SKM-1 treated with dmso at 0.1 percent for 144 hours (cell line): Measurements from ENCODE around the gene CBR3.
"Not testable (repeated sequence)": the region's sequence is repeated elsewhere in the genome, so short reads cannot be mapped to it uniquely, and the experiment has no call there.

Experiments used
- DNase-seq: peaks from one replicate; lab custom pipeline; 2025; ENCODE audit not compliant: unreplicated experiment; lab: John Stamatoyannopoulos, UW

CBR3 gene

GRCh38 chr21:36134803-36135390 is at the start of gene CBR3:
Gene CBR3, plus strand, starts transcription at chr21:36135079. Its CDS starts 114 bp downstream, at chr21:36135193.
- no peak for DNase-seq

- no peak for DNase-seq
These were observed 47.3 kb upstream of the CBR3 start for GRCh38 chr21:36087362-36088138.

GRCh38 chr21:36089946-36090345 is 44.9 kb upstream of the CBR3 start:
- no peak for DNase-seq

- DNase-seq: no peak
These were observed 42.2 kb upstream of the CBR3 start for GRCh38 chr21:36092681-36093080.

- DNase-seq: no peak
These were observed 41.4 kb upstream of the CBR3 start for GRCh38 chr21:36093512-36093911.

GRCh38 chr21:36096398-36097290 is 38.2 kb upstream of the CBR3 start:
- DNase-seq: no peak

GRCh38 chr21:36097427-36098181 is 37.3 kb upstream of the CBR3 start:
- DNase-seq: no peak

- DNase-seq: no peak
These were observed 36.7 kb upstream of the CBR3 start for GRCh38 chr21:36098182-36098532.

GRCh38 chr21:36099000-36099399 is 35.9 kb upstream of the CBR3 start:
- DNase-seq: no peak

- DNase-seq: not testable (repeated sequence)
These were observed 35.1 kb upstream of the CBR3 start for GRCh38 chr21:36099695-36100211.

GRCh38 chr21:36100971-36101641 is 33.8 kb upstream of the CBR3 start:
- DNase-seq: no peak

GRCh38 chr21:36103434-36103833 is 31.4 kb upstream of the CBR3 start:
- no peak for DNase-seq

- DNase-seq: no peak
These were observed 30.3 kb upstream of the CBR3 start for GRCh38 chr21:36104317-36105300.

GRCh38 chr21:36105327-36105842 is 29.5 kb upstream of the CBR3 start:
- DNase-seq: no peak

- DNase-seq: no peak
These were observed 25.0 kb upstream of the CBR3 start for GRCh38 chr21:36109868-36110267.

GRCh38 chr21:36111238-36111637 is 23.6 kb upstream of the CBR3 start:
- DNase-seq: no peak

- DNase-seq: no peak
These were observed 21.0 kb upstream of the CBR3 start for GRCh38 chr21:36113647-36114428.

- peak; percentile 51 for DNase-seq
These were observed 19.6 kb upstream of the CBR3 start for GRCh38 chr21:36115138-36115730.
